ENCODE results near the gene PRUNE2. TPM values are rescaled to one million over a fixed set of nuclear protein-coding genes. Genes with fewer than 3 reads are reported as not detected.

PRUNE2 gene
- total and polyA plus RNA-seq, 7 experiments from 2014 or later = 0.78 to 1.6 TPM; not detected in 5

- no peaks in the 10 kb centered on the region for H3K9me3 ChIP-seq (ENCODE audit: control insufficient read depth in 2 of 3, low read length in 3 of 3)
- DNase-seq (no peak), ATAC-seq (no peak)
- no peak overlapping the region for H3K4me3 Mint-ChIP-seq
- no peak overlapping the region for H3K27ac Mint-ChIP-seq
- ChIA-PET POLR2A (no interaction called here), CTCF (no interaction called here)
- H3K36me3 Mint-ChIP-seq = no peaks in the 10 kb centered on the region
- no peaks in the 10 kb centered on the region for H3K36me3 ChIP-seq (ENCODE audit: control insufficient read depth in 2 of 3, insufficient read depth in 3 of 3, low read length in 3 of 3)
- peaks cover 0 to 13% (median 0%) of the 10 kb centered on the region in 7 donors for H3K4me1 Mint-ChIP-seq
- peaks cover 0 to 2% (median 0%) of the 10 kb centered on the region in 11 donors for H3K9me3 Mint-ChIP-seq
- H3K4me1 ChIP-seq (ENCODE audit: control insufficient read depth in 2 of 2, insufficient read depth in 2 of 2, low read length in 2 of 2) = no peaks in the 10 kb centered on the region
- no peaks in the 10 kb centered on the region for H3K27me3 ChIP-seq (ENCODE audit: control insufficient read depth in 2 of 2, insufficient read depth in 2 of 2, low read length in 2 of 2)
- H3K4me3 ChIP-seq (ENCODE audit: low read length) = no peak overlapping the region
- intact Hi-C loops (cut with micrococcal nuclease) = no loop called here
- no peak overlapping the region for H3K27ac ChIP-seq (ENCODE audit: low read depth, low read length)
- peaks cover 0 to 27% (median 18%) of the 10 kb centered on the region in 5 donors for H3K27me3 Mint-ChIP-seq
Measured at GRCh38 chr9:76626141-76626540, 279.8 kb downstream of the PRUNE2 start.

- H3K27me3 ChIP-seq (ENCODE audit: control insufficient read depth in 2 of 2, insufficient read depth in 2 of 2, low read length in 2 of 2) = no peaks in the 10 kb centered on the region
- no peak overlapping the region for H3K27ac Mint-ChIP-seq
- ATAC-seq = no peak
- no peaks in the 10 kb centered on the region for H3K36me3 Mint-ChIP-seq
- no peak overlapping the region for H3K4me3 ChIP-seq (ENCODE audit: low read length)
- no peak for DNase-seq
- CTCF ChIA-PET = no interaction called here
- no peak overlapping the region for H3K4me3 Mint-ChIP-seq
- H3K27ac ChIP-seq (ENCODE audit: low read depth, low read length) = no peak overlapping the region
- H3K4me1 ChIP-seq (ENCODE audit: control insufficient read depth in 2 of 2, insufficient read depth in 2 of 2, low read length in 2 of 2) = no peaks in the 10 kb centered on the region
- H3K36me3 ChIP-seq (ENCODE audit: control insufficient read depth in 2 of 3, insufficient read depth in 3 of 3, low read length in 3 of 3) = no peaks in the 10 kb centered on the region
- POLR2A ChIA-PET = no interaction called here
- H3K27me3 Mint-ChIP-seq = peaks cover 0 to 32% (median 17%) of the 10 kb centered on the region in 5 donors
- intact Hi-C loops (cut with micrococcal nuclease) = no loop called here
- no peaks in the 10 kb centered on the region for H3K9me3 Mint-ChIP-seq
- H3K4me1 Mint-ChIP-seq = peaks cover 0 to 9% (median 0%) of the 10 kb centered on the region in 7 donors
- H3K9me3 ChIP-seq (ENCODE audit: control insufficient read depth in 2 of 3, low read length in 3 of 3) = no peaks in the 10 kb centered on the region
Measured at GRCh38 chr9:76624391-76625048, 281.4 kb downstream of the PRUNE2 start.

- CTCF ChIA-PET = no interaction called here
- H3K9me3 ChIP-seq (ENCODE audit: control insufficient read depth in 2 of 3, low read length in 3 of 3) = no peaks in the 10 kb centered on the region
Measured at GRCh38 chr9:76620996-76621395, 284.9 kb downstream of the PRUNE2 start.

GRCh38 chr9:76620581-76620980, 285.3 kb downstream of the PRUNE2 start:
- ATAC-seq (no peak), DNase-seq (no peak)
- H3K36me3 Mint-ChIP-seq = no peaks in the 10 kb centered on the region
- no peaks in the 10 kb centered on the region for H3K36me3 ChIP-seq (ENCODE audit: control insufficient read depth in 2 of 3, insufficient read depth in 3 of 3, low read length in 3 of 3)
- peaks cover 0 to 4% of the 10 kb centered on the region in 2 donors for H3K27me3 ChIP-seq (ENCODE audit: control insufficient read depth in 2 of 2, insufficient read depth in 2 of 2, low read length in 2 of 2)
- no peaks in the 10 kb centered on the region for H3K9me3 ChIP-seq (ENCODE audit: control insufficient read depth in 2 of 3, low read length in 3 of 3)
- no peak overlapping the region for H3K4me3 ChIP-seq (ENCODE audit: low read length)
- H3K27ac Mint-ChIP-seq = no peak overlapping the region
- peak overlapping the region in 1 of 10 donors; percentile 2 for H3K4me3 Mint-ChIP-seq
- intact Hi-C loops (cut with micrococcal nuclease) = no loop called here
- ChIA-PET POLR2A (no interaction called here), CTCF (no interaction called here)
- H3K27ac ChIP-seq (ENCODE audit: low read depth, low read length) = no peak overlapping the region
- no peaks in the 10 kb centered on the region for H3K9me3 Mint-ChIP-seq
- H3K27me3 Mint-ChIP-seq = peaks cover 17 to 45% (median 28%) of the 10 kb centered on the region in 5 donors
- H3K4me1 ChIP-seq (ENCODE audit: control insufficient read depth in 2 of 2, insufficient read depth in 2 of 2, low read length in 2 of 2) = no peaks in the 10 kb centered on the region
- peaks cover 0 to 5% (median 0%) of the 10 kb centered on the region in 7 donors for H3K4me1 Mint-ChIP-seq

More at GRCh38 chr9:76620996-76621395, 284.9 kb downstream of the PRUNE2 start:
- Mint-ChIP-seq H3K4me3 (peak overlapping the region in 1 of 10 donors; percentile 2), H3K27ac (no peak overlapping the region), H3K9me3 (no peaks in the 10 kb centered on the region), H3K36me3 (no peaks in the 10 kb centered on the region), H3K27me3 (peaks cover 14 to 41% (median 23%) of the 10 kb centered on the region in 5 donors), H3K4me1 (peaks cover 0 to 5% (median 0%) of the 10 kb centered on the region in 7 donors)
- ATAC-seq (no peak), DNase-seq (no peak)
- no peak overlapping the region for H3K27ac ChIP-seq (ENCODE audit: low read depth, low read length)
- POLR2A ChIA-PET = no interaction called here
- no peak overlapping the region for H3K4me3 ChIP-seq (ENCODE audit: low read length)
- no peaks in the 10 kb centered on the region for H3K36me3 ChIP-seq (ENCODE audit: control insufficient read depth in 2 of 3, insufficient read depth in 3 of 3, low read length in 3 of 3)
- H3K27me3 ChIP-seq (ENCODE audit: control insufficient read depth in 2 of 2, insufficient read depth in 2 of 2, low read length in 2 of 2) = peaks cover 0 to 4% of the 10 kb centered on the region in 2 donors
- intact Hi-C loops (cut with micrococcal nuclease) = no loop called here
- H3K4me1 ChIP-seq (ENCODE audit: control insufficient read depth in 2 of 2, insufficient read depth in 2 of 2, low read length in 2 of 2) = no peaks in the 10 kb centered on the region

GRCh38 chr9:76619640-76620039, 286.3 kb downstream of the PRUNE2 start:
- Mint-ChIP-seq H3K27me3 (peaks cover 23 to 51% (median 31%) of the 10 kb centered on the region in 5 donors), H3K27ac (no peak overlapping the region), H3K4me3 (no peak overlapping the region), H3K9me3 (no peaks in the 10 kb centered on the region), H3K36me3 (no peaks in the 10 kb centered on the region), H3K4me1 (peaks cover 0 to 13% (median 7%) of the 10 kb centered on the region in 7 donors)
- peaks cover 0 to 4% of the 10 kb centered on the region in 2 donors for H3K27me3 ChIP-seq (ENCODE audit: control insufficient read depth in 2 of 2, insufficient read depth in 2 of 2, low read length in 2 of 2)
- H3K9me3 ChIP-seq (ENCODE audit: control insufficient read depth in 2 of 3, low read length in 3 of 3) = no peaks in the 10 kb centered on the region
- H3K27ac ChIP-seq (ENCODE audit: low read depth, low read length) = no peak overlapping the region
- CTCF ChIA-PET = no interaction called here
- no peaks in the 10 kb centered on the region for H3K36me3 ChIP-seq (ENCODE audit: control insufficient read depth in 2 of 3, insufficient read depth in 3 of 3, low read length in 3 of 3)
- H3K4me1 ChIP-seq (ENCODE audit: control insufficient read depth in 2 of 2, insufficient read depth in 2 of 2, low read length in 2 of 2) = no peaks in the 10 kb centered on the region
- POLR2A ChIA-PET = interaction anchor here (0.6 kb wide), 1 partner anchor 11 kb away, joined by 3 read pairs; no protein-coding TSS in a partner anchor
- intact Hi-C loops (cut with micrococcal nuclease) = no loop called here
- no peak overlapping the region for H3K4me3 ChIP-seq (ENCODE audit: low read length)
- ATAC-seq = no peak
- DNase-seq = no peak

- H3K36me3 Mint-ChIP-seq = no peaks in the 10 kb centered on the region
- CTCF ChIA-PET = no interaction called here
- no peaks in the 10 kb centered on the region for H3K36me3 ChIP-seq (ENCODE audit: control insufficient read depth in 2 of 3, insufficient read depth in 3 of 3, low read length in 3 of 3)
Measured at GRCh38 chr9:76619197-76619596, 286.7 kb downstream of the PRUNE2 start.

GRCh38 chr9:76618762-76619161, 287.2 kb downstream of the PRUNE2 start:
- no peaks in the 10 kb centered on the region for H3K9me3 Mint-ChIP-seq
- ChIA-PET CTCF (no interaction called here), POLR2A (no interaction called here)
- H3K27me3 ChIP-seq (ENCODE audit: control insufficient read depth in 2 of 2, insufficient read depth in 2 of 2, low read length in 2 of 2) = peaks cover 0 to 4% of the 10 kb centered on the region in 2 donors
- no peak overlapping the region for H3K27ac ChIP-seq (ENCODE audit: low read depth, low read length)
- H3K27ac Mint-ChIP-seq = no peak overlapping the region
- H3K4me3 Mint-ChIP-seq = no peak overlapping the region
- ATAC-seq = no peak
- H3K9me3 ChIP-seq (ENCODE audit: control insufficient read depth in 2 of 3, low read length in 3 of 3) = no peaks in the 10 kb centered on the region
- intact Hi-C loops (cut with micrococcal nuclease) = no loop called here
- H3K4me1 ChIP-seq (ENCODE audit: control insufficient read depth in 2 of 2, insufficient read depth in 2 of 2, low read length in 2 of 2) = no peaks in the 10 kb centered on the region
- peaks cover 23 to 48% (median 27%) of the 10 kb centered on the region in 5 donors for H3K27me3 Mint-ChIP-seq
- no peak overlapping the region for H3K4me3 ChIP-seq (ENCODE audit: low read length)
- no peaks in the 10 kb centered on the region for H3K36me3 ChIP-seq (ENCODE audit: control insufficient read depth in 2 of 3, insufficient read depth in 3 of 3, low read length in 3 of 3)
- no peak for DNase-seq
- peaks cover 0 to 16% (median 7%) of the 10 kb centered on the region in 7 donors for H3K4me1 Mint-ChIP-seq
- no peaks in the 10 kb centered on the region for H3K36me3 Mint-ChIP-seq

More at GRCh38 chr9:76619197-76619596, 286.7 kb downstream of the PRUNE2 start:
- peaks cover 23 to 51% (median 30%) of the 10 kb centered on the region in 5 donors for H3K27me3 Mint-ChIP-seq
- Histone ChIP-seq H3K27me3 (ENCODE audit: control insufficient read depth in 2 of 2, insufficient read depth in 2 of 2, low read length in 2 of 2) (peaks cover 0 to 4% of the 10 kb centered on the region in 2 donors), H3K4me3 (ENCODE audit: low read length) (no peak overlapping the region), H3K27ac (ENCODE audit: low read depth, low read length) (no peak overlapping the region), H3K4me1 (ENCODE audit: control insufficient read depth in 2 of 2, insufficient read depth in 2 of 2, low read length in 2 of 2) (no peaks in the 10 kb centered on the region), H3K9me3 (ENCODE audit: control insufficient read depth in 2 of 3, low read length in 3 of 3) (no peaks in the 10 kb centered on the region)
- intact Hi-C loops (cut with micrococcal nuclease) = no loop called here
- ATAC-seq = no peak
- H3K9me3 Mint-ChIP-seq = no peaks in the 10 kb centered on the region
- H3K4me3 Mint-ChIP-seq = no peak overlapping the region
- peaks cover 0 to 14% (median 7%) of the 10 kb centered on the region in 7 donors for H3K4me1 Mint-ChIP-seq
- POLR2A ChIA-PET = no interaction called here
- DNase-seq = no peak
- H3K27ac Mint-ChIP-seq = no peak overlapping the region

Measured in naive thymus-derived CD4-positive, alpha-beta T cell (primary cell).